OCI-LY3 (cell line): ENCODE data around the gene ITLN1.

Experiments
- H2AFZ ChIP-seq: fragments of 200-600, 300-600 bp; shearing (Covaris generic); 2 replicates; pipeline ENCODE4 v1.6.0; 2014; ENCODE audit warnings: antibody characterized with exemption, low read depth, low read length
- H3K27ac ChIP-seq: fragments of 200-600, 300-600 bp; sonication (generic); 2 replicates; pipeline ENCODE4 v1.5.1; 2014; ENCODE audit warnings: mild to moderate bottlenecking, low read length, moderate library complexity, mixed read lengths
- H3K27me3 ChIP-seq: fragments of 200-600, 300-600 bp; sonication (generic); 2 replicates; pipeline ENCODE4 v1.6.1; 2014; ENCODE audit warnings: low read depth, low read length, mixed read lengths
- H3K36me3 ChIP-seq: fragments of 200-600, 300-600 bp; sonication (generic); replicated peaks from 2 replicates; pipeline ENCODE3; 2014; ENCODE audit warnings: low read depth, low read length, mixed read lengths
- H3K4me1 ChIP-seq: fragments of 300-600, 200-600 bp; sonication (generic); 2 replicates; pipeline ENCODE4 v1.6.1; 2014; ENCODE audit warnings: low read length, mixed read lengths
- H3K4me2 ChIP-seq: fragments of 200-600, 300-600 bp; sonication (generic); 2 replicates; pipeline ENCODE4 v1.6.1; 2014; ENCODE audit warnings: low read length, mixed read lengths
- H3K4me3 ChIP-seq: fragments of 300-600, 200-600 bp; sonication (generic); 2 replicates; pipeline ENCODE4 v1.5.1; 2014; ENCODE audit warnings: antibody characterized with exemption, mild to moderate bottlenecking, low read length, moderate library complexity
- H3K79me2 ChIP-seq: fragments of 300-600, 200-600 bp; shearing (Covaris generic); 2 replicates; pipeline ENCODE4 v1.6.1; 2014; ENCODE audit warnings: mild to moderate bottlenecking, low read length, mixed read lengths
- H3K9ac ChIP-seq: fragments of 300-600, 200-600 bp; shearing (Covaris generic); 2 replicates; pipeline ENCODE4 v1.6.0; 2014; ENCODE audit warnings: mild to moderate bottlenecking, low read length, moderate library complexity
- H3K9me3 ChIP-seq: fragments of 200-600, 300-600 bp; shearing (Covaris generic); 2 replicates; pipeline ENCODE4 v1.6.1; 2014; ENCODE audit warnings: low read length, mixed read lengths; ENCODE audit not compliant: insufficient read depth
- H4K20me1 ChIP-seq: fragments of 200-600, 300-600 bp; sonication (generic); 2 replicates; pipeline ENCODE4 v1.6.1; 2016; ENCODE audit warnings: low read length, mixed read lengths; ENCODE audit not compliant: insufficient read depth
- CTCF ChIP-seq: fragments of 200-600, 300-600 bp; sonication (generic); IDR thresholded peaks from 2 replicates; pipeline ENCODE4 v1.5.1; 2014; ENCODE audit warnings: antibody characterized with exemption, low read length, low read depth
- EZH2phosphoT487 ChIP-seq: fragments of 200-600 bp; shearing (Covaris generic); IDR thresholded peaks from 2 replicates; pipeline ENCODE4 v1.6.1; 2018; ENCODE audit warnings: antibody characterized with exemption, mixed run types, low read depth

The ITLN1 gene

GRCh38 chr1:160858097-160858496 is 26.9 kb downstream of the ITLN1 start:
- Histone ChIP-seq H3K4me1 (no peaks in the 10 kb centered on the region), H3K36me3 (no peaks in the 10 kb centered on the region), H3K27ac (no peak overlapping the region), H3K4me3 (no peak overlapping the region), H2AFZ (no peak overlapping the region), H3K9me3 (no peaks in the 10 kb centered on the region), H3K9ac (no peak overlapping the region), H4K20me1 (no peaks in the 10 kb centered on the region), H3K79me2 (no peaks in the 10 kb centered on the region), H3K27me3 (no peaks in the 10 kb centered on the region), H3K4me2 (no peak overlapping the region)
- no peak for TF ChIP-seq EZH2phosphoT487
- no peak for TF ChIP-seq CTCF

- Histone ChIP-seq H4K20me1 (no peaks in the 10 kb centered on the region), H2AFZ (peak overlapping the region; percentile 63), H3K27ac (no peak overlapping the region), H3K36me3 (no peaks in the 10 kb centered on the region), H3K4me2 (no peak overlapping the region), H3K27me3 (peaks cover 4% of the 10 kb centered on the region; the same call in 1 of the 2 replicates), H3K79me2 (no peaks in the 10 kb centered on the region), H3K4me1 (no peaks in the 10 kb centered on the region), H3K4me3 (no peak overlapping the region), H3K9ac (no peak overlapping the region), H3K9me3 (no peaks in the 10 kb centered on the region)
- no peak for TF ChIP-seq CTCF
- TF ChIP-seq EZH2phosphoT487, result no peak
Observed at GRCh38 chr1:160855181-160855981, 29.6 kb downstream of the ITLN1 start.

- Histone ChIP-seq H3K4me1 (no peaks in the 10 kb centered on the region), H4K20me1 (no peaks in the 10 kb centered on the region), H3K9ac (no peak overlapping the region), H2AFZ (no peak overlapping the region), H3K79me2 (no peaks in the 10 kb centered on the region), H3K9me3 (no peaks in the 10 kb centered on the region), H3K27me3 (peaks cover 4% of the 10 kb centered on the region; the same call in 1 of the 2 replicates), H3K27ac (no peak overlapping the region), H3K4me3 (no peak overlapping the region), H3K4me2 (no peak overlapping the region), H3K36me3 (no peaks in the 10 kb centered on the region)
- TF ChIP-seq EZH2phosphoT487, result no peak
- TF ChIP-seq CTCF, result no peak
Observed at GRCh38 chr1:160853754-160854153, 31.2 kb downstream of the ITLN1 start.

- H2AFZ ChIP-seq, result no peak overlapping the region
- H3K9ac ChIP-seq, result no peak overlapping the region
- H3K4me3 ChIP-seq, result no peak overlapping the region
- no peaks in the 10 kb centered on the region for H3K9me3 ChIP-seq
- H3K27me3 ChIP-seq, result peaks cover 9% of the 10 kb centered on the region; the same call in 1 of the 2 replicates
- no peaks in the 10 kb centered on the region for H3K36me3 ChIP-seq
- H3K27ac ChIP-seq, result no peak overlapping the region
- TF ChIP-seq EZH2phosphoT487, result no peak
- TF ChIP-seq CTCF, result no peak
- no peaks in the 10 kb centered on the region for H3K79me2 ChIP-seq
- no peak overlapping the region for H3K4me2 ChIP-seq
- no peaks in the 10 kb centered on the region for H4K20me1 ChIP-seq
- H3K4me1 ChIP-seq, result no peaks in the 10 kb centered on the region
Observed at GRCh38 chr1:160853014-160853413, 32.0 kb downstream of the ITLN1 start.
